OCI-LY1 (cell line): ENCODE measurements around the gene RPL22.

Experiments used
- EZH2 ChIP-seq: fragments of 200-600 bp; sonication (generic), shearing (Covaris generic); IDR thresholded peaks from 2 replicates; pipeline ENCODE4 v1.8.0; 2017; ENCODE audit warnings: borderline replicate concordance, mixed run types, mild to moderate bottlenecking, antibody characterized with exemption, low read length, moderate library complexity, mixed read lengths
- TF ChIP-seq, protein P1 (sequence below): fragments of 200-600 bp; sonication (generic), shearing (Covaris generic); IDR thresholded peaks from 2 replicates; pipeline ENCODE4 v1.5.1; 2017; ENCODE audit warnings: mild to moderate bottlenecking, antibody characterized with exemption, low read length, moderate library complexity, mixed read lengths

GRCh38 chr1:6140413-6140812 lies 59.0 kb downstream of the RPL22 start:
- TF ChIP-seq, protein P1, sequence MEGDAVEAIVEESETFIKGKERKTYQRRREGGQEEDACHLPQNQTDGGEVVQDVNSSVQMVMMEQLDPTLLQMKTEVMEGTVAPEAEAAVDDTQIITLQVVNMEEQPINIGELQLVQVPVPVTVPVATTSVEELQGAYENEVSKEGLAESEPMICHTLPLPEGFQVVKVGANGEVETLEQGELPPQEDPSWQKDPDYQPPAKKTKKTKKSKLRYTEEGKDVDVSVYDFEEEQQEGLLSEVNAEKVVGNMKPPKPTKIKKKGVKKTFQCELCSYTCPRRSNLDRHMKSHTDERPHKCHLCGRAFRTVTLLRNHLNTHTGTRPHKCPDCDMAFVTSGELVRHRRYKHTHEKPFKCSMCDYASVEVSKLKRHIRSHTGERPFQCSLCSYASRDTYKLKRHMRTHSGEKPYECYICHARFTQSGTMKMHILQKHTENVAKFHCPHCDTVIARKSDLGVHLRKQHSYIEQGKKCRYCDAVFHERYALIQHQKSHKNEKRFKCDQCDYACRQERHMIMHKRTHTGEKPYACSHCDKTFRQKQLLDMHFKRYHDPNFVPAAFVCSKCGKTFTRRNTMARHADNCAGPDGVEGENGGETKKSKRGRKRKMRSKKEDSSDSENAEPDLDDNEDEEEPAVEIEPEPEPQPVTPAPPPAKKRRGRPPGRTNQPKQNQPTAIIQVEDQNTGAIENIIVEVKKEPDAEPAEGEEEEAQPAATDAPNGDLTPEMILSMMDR: no peak
- no peak for TF ChIP-seq EZH2
